ENCODE measurements around the gene FAM120A. TPM values are rescaled to one million over a fixed set of nuclear protein-coding genes. Genes with fewer than 3 reads are reported as not detected.

Gene FAM120A
- total and polyA plus RNA-seq, 9 of the 15 experiments (the other 6 are each of a cell fraction or from before 2014, with no cell fraction given): 8.7 to 71.0 (median 42.2) TPM

GRCh38 chr9:93505541-93506132, 54.2 kb downstream of the FAM120A start:
- Histone ChIP-seq H3K27ac (ENCODE audit: extremely low read depth, low read depth, low read length) (no peak overlapping the region), H2AFZ (ENCODE audit: low read depth, low read length) (no peak overlapping the region), H3K4me1 (replicated peaks in 1 of 2; ENCODE audit: control insufficient read depth in 2 of 2, insufficient read depth in 2 of 2, low read length in 2 of 2) (peaks cover 3 to 5% of the 10 kb centered on the region in 2 experiments; a peak in 2 of 5 replicates), H3K9me1 (ENCODE audit: control insufficient read depth, insufficient read depth, low read length) (no peaks in the 10 kb centered on the region), H3K4me2 (ENCODE audit: insufficient read depth, low read length) (no peak overlapping the region), H3K27me3 (ENCODE audit: control insufficient read depth in 2 of 2, insufficient read depth in 2 of 2, low read length in 2 of 2) (no peaks in the 10 kb centered on the region), H4K20me1 (replicated peaks; ENCODE audit: control insufficient read depth, insufficient read depth, low read length) (peaks cover 12% of the 10 kb centered on the region), H3K4me3 (no peak overlapping the region), H3K9me3 (replicated peaks; ENCODE audit: control insufficient read depth, insufficient read depth, low read depth, low read length) (no peaks in the 10 kb centered on the region), H3K36me3 (ENCODE audit: control insufficient read depth, insufficient read depth, low read length) (peaks cover 69% of the 10 kb centered on the region), H3K9ac (ENCODE audit: insufficient read depth in 1 of 2, low read depth in 2 of 2, low read length in 2 of 2) (no peak overlapping the region), H3K79me2 (ENCODE audit: control insufficient read depth, insufficient read depth, low read length) (peaks cover 85% of the 10 kb centered on the region)
- DNase-seq (ENCODE audit: extremely low read depth in 1 of 4, low spot score in 3 of 4) (no peak), ATAC-seq (no peak), FAIRE-seq (peak; percentile 6)
- POLR2A ChIA-PET: no interaction called here
- no TSS peak for BruUV-seq (replicated peaks)
- CTCF ChIA-PET (ENCODE audit: low intra/inter-chr PET ratio): no interaction called here
- intact Hi-C loops (cut with micrococcal nuclease) (no loop called here), in situ Hi-C loops (cut with MboI) (no loop called here)
- WGBS (ENCODE audit: insufficient coverage, low coverage, missing lambda C conversion rate): 69% methylated on average over 4 of the region's 4 CpGs
- no peak for TF ChIP-seq FIP1L1 (IDR thresholded peaks at IDR 0.05; ENCODE audit: low read depth, low read length, poor library complexity, severe bottlenecking)
- no peak for TF ChIP-seq TSHZ1 (CRISPR knock-in tag; IDR thresholded peaks at IDR 0.05)
- TF ChIP-seq RBM34 (IDR thresholded peaks at IDR 0.05; ENCODE audit: borderline replicate concordance, insufficient read depth, low read length): no peak
- no peak for TF ChIP-seq GATA2 (CRISPR knock-in tag; IDR thresholded peaks at IDR 0.05)
- no peak for TF ChIP-seq GTF2F1 (IDR thresholded peaks at IDR 0.05; ENCODE audit: low read depth, low read length)
- no peak for TF ChIP-seq HBP1 (CRISPR knock-in tag; IDR thresholded peaks at IDR 0.05)
- TF ChIP-seq THAP7 (CRISPR knock-in tag; IDR thresholded peaks at IDR 0.05): no peak
- TF ChIP-seq CREB3L1 (IDR thresholded peaks at IDR 0.05; ENCODE audit: borderline replicate concordance, low read depth): no peak
- TF ChIP-seq TAL1 (IDR thresholded peaks at IDR 0.05): no peak
